ENCODE results near the gene PDE2A. TPM values are rescaled to one million over a fixed set of nuclear protein-coding genes. Genes with fewer than 3 reads are reported as not detected.
A peak's percentile ranks its signal among the peaks of the same experiment; 100 is the strongest.

PDE2A gene
- total RNA-seq, 2 experiments from 2014 or later: 4.0 to 4.5 TPM

DNA sequence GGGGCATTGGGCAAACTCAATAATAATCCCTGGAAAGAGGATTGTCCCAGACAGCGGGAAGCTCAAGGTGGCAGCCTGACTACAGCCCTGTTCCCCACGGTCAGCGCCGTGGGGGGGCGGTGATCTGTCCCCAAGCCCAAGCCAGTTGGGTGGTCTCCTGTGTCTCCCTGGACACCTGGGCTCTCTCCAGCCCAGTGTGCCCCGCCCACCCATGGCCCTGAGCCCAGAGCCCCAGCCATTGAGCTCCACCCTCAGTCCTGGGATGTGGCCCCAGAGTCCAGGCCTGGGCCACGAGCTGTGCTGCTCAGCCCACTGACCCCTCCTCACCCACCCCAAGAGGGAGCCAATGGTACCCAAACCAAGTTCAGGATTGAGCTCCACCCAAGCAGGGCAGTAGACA, 27.9 kb upstream of the PDE2A start:
- Histone ChIP-seq H3K36me3 (ENCODE audit: insufficient read depth, low read length) (peaks cover 87% of the 10 kb centered on the region), H3K27ac (ENCODE audit: low read depth in 1 of 2, low read length in 2 of 2) (no peak overlapping the region), H3K9me3 (ENCODE audit: control insufficient read depth in 1 of 2, insufficient read depth in 1 of 2, low read length in 2 of 2) (no peaks in the 10 kb centered on the region), H3K27me3 (ENCODE audit: control insufficient read depth in 1 of 2, insufficient read depth in 2 of 2, low read length in 2 of 2) (no peaks in the 10 kb centered on the region), H3K4me1 (ENCODE audit: insufficient read depth, low read length) (no peaks in the 10 kb centered on the region), H3K4me3 (ENCODE audit: low read length) (no peak overlapping the region)
- no peaks in the 10 kb centered on the region for H3K4me1 Mint-ChIP-seq (ENCODE audit: low read depth)
- TF ChIP-seq, protein P1, sequence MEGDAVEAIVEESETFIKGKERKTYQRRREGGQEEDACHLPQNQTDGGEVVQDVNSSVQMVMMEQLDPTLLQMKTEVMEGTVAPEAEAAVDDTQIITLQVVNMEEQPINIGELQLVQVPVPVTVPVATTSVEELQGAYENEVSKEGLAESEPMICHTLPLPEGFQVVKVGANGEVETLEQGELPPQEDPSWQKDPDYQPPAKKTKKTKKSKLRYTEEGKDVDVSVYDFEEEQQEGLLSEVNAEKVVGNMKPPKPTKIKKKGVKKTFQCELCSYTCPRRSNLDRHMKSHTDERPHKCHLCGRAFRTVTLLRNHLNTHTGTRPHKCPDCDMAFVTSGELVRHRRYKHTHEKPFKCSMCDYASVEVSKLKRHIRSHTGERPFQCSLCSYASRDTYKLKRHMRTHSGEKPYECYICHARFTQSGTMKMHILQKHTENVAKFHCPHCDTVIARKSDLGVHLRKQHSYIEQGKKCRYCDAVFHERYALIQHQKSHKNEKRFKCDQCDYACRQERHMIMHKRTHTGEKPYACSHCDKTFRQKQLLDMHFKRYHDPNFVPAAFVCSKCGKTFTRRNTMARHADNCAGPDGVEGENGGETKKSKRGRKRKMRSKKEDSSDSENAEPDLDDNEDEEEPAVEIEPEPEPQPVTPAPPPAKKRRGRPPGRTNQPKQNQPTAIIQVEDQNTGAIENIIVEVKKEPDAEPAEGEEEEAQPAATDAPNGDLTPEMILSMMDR (IDR thresholded peaks at IDR 0.05): no peak
- no peak for ATAC-seq (ENCODE audit: poor library complexity)
- no peaks in the 10 kb centered on the region for H3K27me3 Mint-ChIP-seq
- no peak for DNase-seq
- H3K27ac Mint-ChIP-seq: no peak overlapping the region
- H3K9me3 Mint-ChIP-seq: no peaks in the 10 kb centered on the region
- H3K4me3 Mint-ChIP-seq: no peak overlapping the region
- H3K36me3 Mint-ChIP-seq (ENCODE audit: low read depth): peaks cover 85% of the 10 kb centered on the region
- intact Hi-C loops (cut with DNase I, micrococcal nuclease): no loop called here
- POLR2A ChIA-PET: no interaction called here
- CTCF ChIA-PET: no interaction called here

GRCh38 chr11:72701466-72701865, 27.2 kb upstream of the PDE2A start:
- ChIA-PET CTCF (no interaction called here), POLR2A (no interaction called here)
- Mint-ChIP-seq H3K27me3 (no peaks in the 10 kb centered on the region), H3K4me1 (ENCODE audit: low read depth) (no peaks in the 10 kb centered on the region), H3K36me3 (ENCODE audit: low read depth) (peaks cover 85% of the 10 kb centered on the region), H3K4me3 (no peak overlapping the region), H3K27ac (no peak overlapping the region), H3K9me3 (no peaks in the 10 kb centered on the region)
- Histone ChIP-seq H3K4me1 (ENCODE audit: insufficient read depth, low read length) (no peaks in the 10 kb centered on the region), H3K27ac (ENCODE audit: low read depth in 1 of 2, low read length in 2 of 2) (no peak overlapping the region), H3K4me3 (ENCODE audit: low read length) (no peak overlapping the region), H3K9me3 (ENCODE audit: control insufficient read depth in 1 of 2, insufficient read depth in 1 of 2, low read length in 2 of 2) (no peaks in the 10 kb centered on the region), H3K36me3 (ENCODE audit: insufficient read depth, low read length) (peaks cover 86% of the 10 kb centered on the region), H3K27me3 (ENCODE audit: control insufficient read depth in 1 of 2, insufficient read depth in 2 of 2, low read length in 2 of 2) (no peaks in the 10 kb centered on the region)
- ATAC-seq (ENCODE audit: poor library complexity) (no peak), DNase-seq (no peak)
- TF ChIP-seq, protein P1 (IDR thresholded peaks at IDR 0.05): no peak
- intact Hi-C loops (cut with DNase I, micrococcal nuclease): no loop called here

GRCh38 chr11:72700146-72700545, 25.9 kb upstream of the PDE2A start:
- H3K36me3 Mint-ChIP-seq (ENCODE audit: low read depth): peaks cover 85% of the 10 kb centered on the region
- Histone ChIP-seq H3K27ac (ENCODE audit: low read depth in 1 of 2, low read length in 2 of 2) (no peak overlapping the region), H3K4me3 (ENCODE audit: low read length) (no peak overlapping the region), H3K9me3 (ENCODE audit: control insufficient read depth in 1 of 2, insufficient read depth in 1 of 2, low read length in 2 of 2) (no peaks in the 10 kb centered on the region), H3K27me3 (ENCODE audit: control insufficient read depth in 1 of 2, insufficient read depth in 2 of 2, low read length in 2 of 2) (no peaks in the 10 kb centered on the region), H3K36me3 (ENCODE audit: insufficient read depth, low read length) (peaks cover 87% of the 10 kb centered on the region), H3K4me1 (ENCODE audit: insufficient read depth, low read length) (no peaks in the 10 kb centered on the region)
- H3K27ac Mint-ChIP-seq: peak overlapping the region; percentile 34
- ChIA-PET CTCF (no interaction called here), POLR2A (no interaction called here)
- TF ChIP-seq, protein P1 (IDR thresholded peaks at IDR 0.05): no peak
- DNase-seq (no peak), ATAC-seq (ENCODE audit: poor library complexity) (no peak)
- no peaks in the 10 kb centered on the region for H3K9me3 Mint-ChIP-seq
- intact Hi-C loops (cut with DNase I, micrococcal nuclease): no loop called here
- H3K27me3 Mint-ChIP-seq: no peaks in the 10 kb centered on the region
- H3K4me1 Mint-ChIP-seq (ENCODE audit: low read depth): no peaks in the 10 kb centered on the region
- H3K4me3 Mint-ChIP-seq: no peak overlapping the region

All from CD4-positive, alpha-beta T cell (primary cell).